Body of pancreas (tissue), 4 donors: ENCODE measurements around the gene TSPAN15.

ENCODE experiments used
- CTCF ChIP-seq, 7 experiments: fragments of 450-650 bp in 4 of 7; fragments of 200-600 bp in 3 of 7; sonication (generic) in 3 of 7; IDR thresholded peaks; one replicate each; pipeline ENCODE4 v1.5.1; 2016 to 2019; ENCODE audit warnings: antibody characterized with exemption in 7 of 7
- POLR2A ChIP-seq, 3 donors: fragments of 450-650 bp; IDR thresholded peaks; one replicate each; pipeline ENCODE4 v1.6.1; 2016; ENCODE audit warnings: antibody characterized with exemption in 3 of 3, mild to moderate bottlenecking in 2 of 3

- TF ChIP-seq CTCF (IDR thresholded peaks at IDR 0.05) (no peak), POLR2A (IDR thresholded peaks at IDR 0.05) (no peak)
These were observed 16.9 kb downstream of the TSPAN15 start for GRCh38 chr10:69467928-69468750.
